Panc1 (cell line): ENCODE results near the gene COL4A4.

ENCODE experiments used
- CTCF ChIP-seq: fragments of 450-650 bp; IDR thresholded peaks from 2 replicates; pipeline ENCODE4 v1.5.1; 2017; ENCODE audit warnings: mild to moderate bottlenecking
- POLR2AphosphoS5 ChIP-seq: IDR thresholded peaks from 2 replicates; pipeline ENCODE4 v1.6.1; 2012; ENCODE audit warnings: mild to moderate bottlenecking, low read depth, low read length, moderate library complexity
- REST ChIP-seq, 2 experiments: IDR thresholded peaks; 2 replicates each; pipeline ENCODE4 v1.6.1; 2011 to 2012; ENCODE audit warnings: low read depth in 2 of 2, control low read depth in 1 of 2, low read length in 1 of 2, mild to moderate bottlenecking in 1 of 2, moderate library complexity in 1 of 2; ENCODE audit not compliant: insufficient read depth in 1 of 2
- SIN3A ChIP-seq: IDR thresholded peaks from 2 replicates; pipeline ENCODE4 v1.6.1; 2012; ENCODE audit warnings: low read depth, mild to moderate bottlenecking, low read length, moderate library complexity, borderline replicate concordance; ENCODE audit not compliant: insufficient read depth
- TCF7L2 ChIP-seq: IDR thresholded peaks from 2 replicates; pipeline ENCODE4 v1.6.1; 2011; ENCODE audit warnings: mild to moderate bottlenecking, low read depth, low read length, inconsistent platforms

- TF ChIP-seq CTCF (no peak), POLR2AphosphoS5 (no peak), SIN3A (no peak), REST (IDR thresholded peaks at IDR 0.05; ENCODE audit: insufficient read depth in 1 of 2, low read depth in 2 of 2, low read length in 1 of 2) (no peak), TCF7L2 (no peak)
Measured at GRCh38 chr2:227006189-227006897, 157.7 kb downstream of the COL4A4 start.
